Spleen (tissue), 7 donors: ENCODE results near the gene PRKCQ.

Experiments used
- CTCF ChIP-seq, 11 experiments: fragments of 200-600 bp in 7 of 11; fragments of 450-650 bp in 4 of 11; sonication (generic) in 4 of 11; IDR thresholded peaks in 8 of 11; conservative IDR thresholded peaks in 3 of 11; 1 replicate in 7 of 11; 2 replicates in 4 of 11; pipeline versions ENCODE4 v1.4.0 to v1.8.0; 2016 to 2021; ENCODE audit warnings: antibody characterized with exemption in 11 of 11, inconsistent platforms in 4 of 11, mild to moderate bottlenecking in 1 of 11
- POLR2A ChIP-seq, 3 donors: fragments of 450-650 bp; IDR thresholded peaks; one replicate each; pipeline ENCODE4 v1.5.1; 2017; ENCODE audit warnings: antibody characterized with exemption in 3 of 3, mild to moderate bottlenecking in 1 of 3
- POLR2AphosphoS5 ChIP-seq, 3 donors: sonication (generic); formaldehyde crosslinking; IDR thresholded peaks; one replicate each; pipeline ENCODE4 v1.5.1; 2017; ENCODE audit warnings: antibody characterized with exemption in 3 of 3
- donor health status: DM: no; HTN: no; CAD: no; lungs with moderate emphysema.
- donor health status: DM: no; HTN: no; CAD: no.
- donor health status: DM: no; HTN: no; CAD: no.

- TF ChIP-seq CTCF (IDR thresholded peaks at IDR 0.05 in 8 of 11, conservative IDR thresholded peaks at IDR 0.05 in 3 of 11) (no peak), POLR2A (IDR thresholded peaks at IDR 0.05) (no peak), POLR2AphosphoS5 (IDR thresholded peaks at IDR 0.05) (no peak)
Observed at GRCh38 chr10:6446711-6447110, 133.4 kb downstream of the PRKCQ start.
